OCI-LY7 (cell line): Measurements from ENCODE around the gene LGI4.
"Not testable (repeated sequence)": the region's sequence is repeated elsewhere in the genome, so short reads cannot be mapped to it uniquely, and the experiment has no call there.

Experiments
- EZH2phosphoT487 ChIP-seq: fragments of 200-600 bp; sonication (generic); IDR thresholded peaks from 2 replicates; pipeline ENCODE4 v1.6.1; 2018; ENCODE audit warnings: low read depth, borderline replicate concordance, mild to moderate bottlenecking, mixed run types, antibody characterized with exemption, low read length, moderate library complexity, mixed read lengths
- TF ChIP-seq, protein P1 (sequence below): fragments of 200-600 bp; sonication (generic); conservative IDR thresholded peaks from 2 replicates; pipeline ENCODE4 v1.5.1; 2014; ENCODE audit warnings: mild to moderate bottlenecking, antibody characterized with exemption, low read length, moderate library complexity, mixed read lengths

DNA sequence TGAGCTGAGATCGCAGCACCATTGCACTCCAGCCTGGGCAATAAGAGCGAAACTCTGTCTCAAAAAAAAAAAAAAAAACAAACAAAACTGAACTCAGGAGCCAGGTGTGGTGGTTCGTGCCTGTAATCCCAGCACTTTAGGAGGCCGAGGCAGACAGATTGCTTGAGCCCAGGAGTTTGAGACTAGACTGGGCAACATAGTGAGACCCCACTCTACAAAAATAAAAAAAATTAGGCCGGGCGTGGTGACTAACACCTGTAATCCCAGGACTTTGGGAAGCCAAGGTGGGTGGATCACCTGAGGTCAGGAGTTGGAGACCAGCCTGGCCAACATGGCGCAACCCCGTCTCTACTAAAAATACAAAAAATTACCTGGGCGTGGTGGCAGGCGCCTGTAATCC lies 32.9 kb downstream of the LGI4 start:
- TF ChIP-seq, protein P1, sequence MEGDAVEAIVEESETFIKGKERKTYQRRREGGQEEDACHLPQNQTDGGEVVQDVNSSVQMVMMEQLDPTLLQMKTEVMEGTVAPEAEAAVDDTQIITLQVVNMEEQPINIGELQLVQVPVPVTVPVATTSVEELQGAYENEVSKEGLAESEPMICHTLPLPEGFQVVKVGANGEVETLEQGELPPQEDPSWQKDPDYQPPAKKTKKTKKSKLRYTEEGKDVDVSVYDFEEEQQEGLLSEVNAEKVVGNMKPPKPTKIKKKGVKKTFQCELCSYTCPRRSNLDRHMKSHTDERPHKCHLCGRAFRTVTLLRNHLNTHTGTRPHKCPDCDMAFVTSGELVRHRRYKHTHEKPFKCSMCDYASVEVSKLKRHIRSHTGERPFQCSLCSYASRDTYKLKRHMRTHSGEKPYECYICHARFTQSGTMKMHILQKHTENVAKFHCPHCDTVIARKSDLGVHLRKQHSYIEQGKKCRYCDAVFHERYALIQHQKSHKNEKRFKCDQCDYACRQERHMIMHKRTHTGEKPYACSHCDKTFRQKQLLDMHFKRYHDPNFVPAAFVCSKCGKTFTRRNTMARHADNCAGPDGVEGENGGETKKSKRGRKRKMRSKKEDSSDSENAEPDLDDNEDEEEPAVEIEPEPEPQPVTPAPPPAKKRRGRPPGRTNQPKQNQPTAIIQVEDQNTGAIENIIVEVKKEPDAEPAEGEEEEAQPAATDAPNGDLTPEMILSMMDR = not testable (repeated sequence)
- not testable (repeated sequence) for TF ChIP-seq EZH2phosphoT487
